ENCODE measurements around the gene KDM4B. TPM values are rescaled to one million over a fixed set of nuclear protein-coding genes. Genes with fewer than 3 reads are reported as not detected.
A peak's percentile ranks its signal among the peaks of the same experiment; 100 is the strongest.
"Not testable (repeated sequence)": the region's sequence is repeated elsewhere in the genome, so short reads cannot be mapped to it uniquely, and the experiment has no call there.

Gene KDM4B
- total RNA-seq, 2 experiments from 2014 or later = 46.3 to 46.6 TPM

DNA sequence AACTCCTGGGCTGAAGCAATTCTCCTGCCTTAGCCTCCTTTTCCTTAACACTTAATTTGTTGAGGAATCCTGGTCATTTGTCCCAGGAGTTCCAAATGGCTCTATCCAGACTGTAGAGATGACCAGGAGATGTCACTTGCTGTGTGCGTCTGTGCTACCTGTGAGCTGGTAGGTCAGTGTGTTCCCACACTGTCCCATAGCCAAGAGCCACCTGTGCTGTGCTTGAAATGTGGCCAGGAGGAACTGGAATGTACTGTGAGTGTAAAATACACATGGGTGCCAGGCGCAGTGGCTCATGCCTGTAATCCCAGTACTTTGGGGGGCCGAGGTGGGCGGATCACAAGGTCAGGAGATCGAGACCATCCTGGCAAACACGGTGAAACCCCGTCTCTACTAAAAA, 29.4 kb upstream of the KDM4B start:
- intact Hi-C loops (cut with micrococcal nuclease) = no loop called here
- no peak for TF ChIP-seq CTCF (IDR thresholded peaks at IDR 0.05)
- Mint-ChIP-seq H3K36me3 (ENCODE audit: low read depth) (peaks cover 72% of the 10 kb centered on the region), H3K27me3 (no peaks in the 10 kb centered on the region), H3K4me3 (no peak overlapping the region), H3K4me1 (ENCODE audit: low read depth) (no peaks in the 10 kb centered on the region), H3K27ac (no peak overlapping the region), H3K9me3 (no peaks in the 10 kb centered on the region)
- no peak for ATAC-seq
- DNase-seq = no peak
- CTCF ChIA-PET = no interaction called here
- POLR2A ChIA-PET = interaction anchor here (0.7 to 1.3 kb wide), 2 partner anchors 12 to 16 kb away, joined by 3 read pairs; no protein-coding TSS in a partner anchor

DNA sequence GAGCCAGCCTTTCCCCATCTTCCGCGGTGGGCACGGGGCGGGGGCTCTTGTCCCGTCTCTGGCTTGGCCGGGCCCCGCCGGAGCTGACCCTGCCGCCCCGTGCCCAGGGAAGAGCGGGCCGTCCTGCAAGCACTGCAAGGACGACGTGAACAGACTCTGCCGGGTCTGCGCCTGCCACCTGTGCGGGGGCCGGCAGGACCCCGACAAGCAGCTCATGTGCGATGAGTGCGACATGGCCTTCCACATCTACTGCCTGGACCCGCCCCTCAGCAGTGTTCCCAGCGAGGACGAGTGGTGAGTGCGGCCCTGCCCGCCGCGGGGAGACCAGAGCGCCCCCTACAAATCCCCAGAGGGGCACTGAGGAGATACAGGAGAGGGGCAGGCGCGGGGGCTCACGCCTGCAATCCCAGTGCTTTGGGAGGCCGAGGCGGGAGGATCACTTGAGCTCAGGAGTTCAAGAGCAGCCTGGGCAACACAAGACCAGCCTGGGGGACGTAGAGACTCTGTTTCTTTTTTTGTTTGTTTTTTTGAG, 27.2 kb upstream of the KDM4B start:
- H3K27ac Mint-ChIP-seq; H3K9me3 Mint-ChIP-seq; H3K4me3 Mint-ChIP-seq; H3K27me3 Mint-ChIP-seq; DNase-seq; H3K4me1 Mint-ChIP-seq (ENCODE audit: low read depth); ATAC-seq; CTCF ChIA-PET; intact Hi-C loops (cut with micrococcal nuclease): not testable (repeated sequence)
- peaks cover 75% of the 10 kb centered on the region for H3K36me3 Mint-ChIP-seq (ENCODE audit: low read depth)
- POLR2A ChIA-PET = interaction anchor here (2.9 kb wide), 1 partner anchor 11 kb away, joined by 8 read pairs; no protein-coding TSS in a partner anchor

GRCh38 chr19:4950650-4951049, 18.3 kb upstream of the KDM4B start:
- DNase-seq; H3K4me3 Mint-ChIP-seq; ATAC-seq; CTCF ChIA-PET; H3K9me3 Mint-ChIP-seq; intact Hi-C loops (cut with micrococcal nuclease); H3K27me3 Mint-ChIP-seq; H3K27ac Mint-ChIP-seq; H3K4me1 Mint-ChIP-seq (ENCODE audit: low read depth): not testable (repeated sequence)
- H3K36me3 Mint-ChIP-seq (ENCODE audit: low read depth) = peaks cover 73% of the 10 kb centered on the region
- POLR2A ChIA-PET = interaction anchor here (0.6 to 1.3 kb wide), 3 partner anchors 13 to 37 kb away, joined by 3 to 5 read pairs (median 3); no protein-coding TSS in a partner anchor

- Mint-ChIP-seq H3K4me1 (ENCODE audit: low read depth) (no peaks in the 10 kb centered on the region), H3K27ac (no peak overlapping the region), H3K4me3 (no peak overlapping the region), H3K27me3 (no peaks in the 10 kb centered on the region), H3K36me3 (ENCODE audit: low read depth) (peaks cover 69% of the 10 kb centered on the region), H3K9me3 (no peaks in the 10 kb centered on the region)
- ATAC-seq (no peak), DNase-seq (no peak)
- POLR2A ChIA-PET = interaction anchor here (1.3 to 1.6 kb wide), 2 partner anchors 10 to 35 kb away, joined by 5 to 8 read pairs; no protein-coding TSS in a partner anchor
- intact Hi-C loops (cut with micrococcal nuclease) = no loop called here
- CTCF ChIA-PET = interaction anchor here (1.6 kb wide), 1 partner anchor 50 kb away, joined by 4 read pairs; no protein-coding TSS in a partner anchor
- no peak for TF ChIP-seq CTCF (IDR thresholded peaks at IDR 0.05)
Observed at GRCh38 chr19:4951656-4952055, 17.3 kb upstream of the KDM4B start.

GRCh38 chr19:4952945-4953344, 16.0 kb upstream of the KDM4B start:
- intact Hi-C loops (cut with micrococcal nuclease) = no loop called here
- ChIA-PET CTCF (interaction anchor here (0.8 kb wide), 1 partner anchor 12 kb away, joined by 3 read pairs; no protein-coding TSS in a partner anchor), POLR2A (interaction anchor here (0.7 to 1.8 kb wide), 3 partner anchors 11 to 38 kb away, joined by 3 to 8 read pairs (median 4); no protein-coding TSS in a partner anchor)
- DNase-seq = no peak
- Mint-ChIP-seq H3K36me3 (ENCODE audit: low read depth) (peaks cover 65% of the 10 kb centered on the region), H3K27me3 (no peaks in the 10 kb centered on the region), H3K9me3 (no peaks in the 10 kb centered on the region), H3K4me1 (ENCODE audit: low read depth) (no peaks in the 10 kb centered on the region), H3K27ac (peak overlapping the region; percentile 16), H3K4me3 (no peak overlapping the region)
- no peak for TF ChIP-seq CTCF (IDR thresholded peaks at IDR 0.05)
- ATAC-seq = no peak

DNA sequence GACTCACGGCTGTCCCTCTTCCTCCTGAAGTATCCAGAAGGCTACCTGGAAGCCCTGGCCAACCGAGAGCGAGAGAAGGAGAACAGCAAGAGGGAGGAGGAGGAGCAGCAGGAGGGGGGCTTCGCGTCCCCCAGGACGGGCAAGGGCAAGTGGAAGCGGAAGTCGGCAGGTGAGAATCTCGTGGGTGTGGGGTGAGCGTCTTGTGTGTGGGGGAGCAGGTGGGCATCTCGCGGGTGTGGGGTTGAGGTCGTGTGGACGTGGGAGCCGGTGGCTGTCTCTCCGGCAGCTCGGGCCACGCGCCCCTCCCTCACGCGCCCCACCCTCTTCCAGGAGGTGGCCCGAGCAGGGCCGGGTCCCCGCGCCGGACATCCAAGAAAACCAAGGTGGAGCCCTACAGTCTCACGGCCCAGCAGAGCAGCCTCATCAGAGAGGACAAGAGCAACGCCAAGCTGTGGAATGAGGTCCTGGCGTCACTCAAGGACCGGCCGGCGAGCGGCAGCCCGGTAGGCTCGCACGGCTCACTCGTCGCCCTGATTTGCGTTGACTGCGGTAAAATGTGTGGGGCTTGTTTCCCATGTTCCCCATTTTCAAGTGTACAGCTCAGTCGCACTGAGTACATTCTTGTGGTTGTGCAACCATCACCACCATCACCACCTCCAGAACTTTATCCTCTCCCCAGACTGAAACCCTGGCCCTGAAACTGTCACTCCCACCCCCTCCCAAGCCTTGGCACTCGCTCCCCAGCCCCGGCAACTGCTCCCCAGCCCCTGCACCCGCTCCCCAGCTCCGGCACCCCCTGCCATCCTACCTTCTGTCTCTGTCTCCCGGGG, 14.4 kb upstream of the KDM4B start:
- ATAC-seq; H3K9me3 Mint-ChIP-seq; H3K27me3 Mint-ChIP-seq; CTCF ChIA-PET; DNase-seq; H3K4me1 Mint-ChIP-seq (ENCODE audit: low read depth); H3K4me3 Mint-ChIP-seq; intact Hi-C loops (cut with micrococcal nuclease): not testable (repeated sequence)
- peak overlapping the region; percentile 71 for H3K27ac Mint-ChIP-seq
- POLR2A ChIA-PET = interaction anchor here (1.0 kb wide), 1 partner anchor 15 kb away, joined by 3 read pairs; no protein-coding TSS in a partner anchor
- H3K36me3 Mint-ChIP-seq (ENCODE audit: low read depth) = peaks cover 62% of the 10 kb centered on the region
